ENCODE results near the gene BTG3.

DNA sequence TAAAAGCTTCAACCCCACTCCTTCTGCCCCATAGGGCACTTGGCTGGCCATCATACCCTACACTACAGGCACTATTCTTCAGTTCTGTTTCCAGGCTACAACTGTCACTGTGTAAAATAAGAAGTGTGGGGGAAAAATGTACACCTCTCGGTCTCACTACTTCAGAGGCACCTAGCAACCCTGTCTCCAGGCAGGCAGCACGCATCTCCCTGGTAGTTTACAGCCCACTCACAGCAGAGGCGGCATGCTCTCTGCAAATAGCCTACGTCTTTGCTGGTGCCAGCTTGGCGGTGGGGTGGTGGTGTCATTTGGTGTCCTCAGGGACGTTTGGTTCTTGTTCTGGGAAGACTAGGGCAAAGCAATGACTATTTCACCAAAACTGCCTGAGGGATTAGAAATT is 48.2 kb upstream of the BTG3 start:
- TF ChIP-seq, protein P1, sequence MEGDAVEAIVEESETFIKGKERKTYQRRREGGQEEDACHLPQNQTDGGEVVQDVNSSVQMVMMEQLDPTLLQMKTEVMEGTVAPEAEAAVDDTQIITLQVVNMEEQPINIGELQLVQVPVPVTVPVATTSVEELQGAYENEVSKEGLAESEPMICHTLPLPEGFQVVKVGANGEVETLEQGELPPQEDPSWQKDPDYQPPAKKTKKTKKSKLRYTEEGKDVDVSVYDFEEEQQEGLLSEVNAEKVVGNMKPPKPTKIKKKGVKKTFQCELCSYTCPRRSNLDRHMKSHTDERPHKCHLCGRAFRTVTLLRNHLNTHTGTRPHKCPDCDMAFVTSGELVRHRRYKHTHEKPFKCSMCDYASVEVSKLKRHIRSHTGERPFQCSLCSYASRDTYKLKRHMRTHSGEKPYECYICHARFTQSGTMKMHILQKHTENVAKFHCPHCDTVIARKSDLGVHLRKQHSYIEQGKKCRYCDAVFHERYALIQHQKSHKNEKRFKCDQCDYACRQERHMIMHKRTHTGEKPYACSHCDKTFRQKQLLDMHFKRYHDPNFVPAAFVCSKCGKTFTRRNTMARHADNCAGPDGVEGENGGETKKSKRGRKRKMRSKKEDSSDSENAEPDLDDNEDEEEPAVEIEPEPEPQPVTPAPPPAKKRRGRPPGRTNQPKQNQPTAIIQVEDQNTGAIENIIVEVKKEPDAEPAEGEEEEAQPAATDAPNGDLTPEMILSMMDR (IDR thresholded peaks at IDR 0.05; ENCODE audit: insufficient read depth, low read depth, low read length), result no peak
- no peak for TF ChIP-seq EZH2 (IDR thresholded peaks at IDR 0.05; ENCODE audit: insufficient read depth, low read length)
